Activated T-cell treated with anti-CD3 and anti-CD28 coated beads for 48 hours (primary cell): ENCODE results near the gene C2orf68.
"Not testable (repeated sequence)": the region's sequence is repeated elsewhere in the genome, so short reads cannot be mapped to it uniquely, and the experiment has no call there.

ENCODE experiments used
- DNase-seq: peaks from one replicate; pipeline ENCODE4 v3.0.0-alpha.2; 2020; ENCODE audit warnings: low read depth

The C2orf68 gene

DNA sequence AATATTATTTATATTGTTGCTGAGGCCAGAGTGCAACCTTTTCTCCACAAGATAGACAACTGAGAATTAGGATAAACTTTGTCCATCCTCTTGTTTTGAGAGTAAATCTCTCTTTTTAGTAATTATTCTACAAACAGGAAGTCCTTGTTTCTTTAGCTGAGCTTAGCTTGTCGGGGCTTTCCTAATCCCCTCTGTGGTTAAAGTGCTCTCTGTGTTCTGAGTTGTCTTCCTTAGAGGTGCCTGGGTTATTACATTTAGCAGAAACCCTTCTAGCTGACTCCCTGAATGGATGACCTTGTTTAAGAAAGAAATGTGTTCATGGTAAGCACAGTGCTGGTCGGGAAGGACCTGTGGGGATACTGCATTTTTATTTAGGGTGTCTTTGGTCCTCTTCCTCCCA lies 16.8 kb upstream of the C2orf68 start:
- DNase-seq: no peak

DNA sequence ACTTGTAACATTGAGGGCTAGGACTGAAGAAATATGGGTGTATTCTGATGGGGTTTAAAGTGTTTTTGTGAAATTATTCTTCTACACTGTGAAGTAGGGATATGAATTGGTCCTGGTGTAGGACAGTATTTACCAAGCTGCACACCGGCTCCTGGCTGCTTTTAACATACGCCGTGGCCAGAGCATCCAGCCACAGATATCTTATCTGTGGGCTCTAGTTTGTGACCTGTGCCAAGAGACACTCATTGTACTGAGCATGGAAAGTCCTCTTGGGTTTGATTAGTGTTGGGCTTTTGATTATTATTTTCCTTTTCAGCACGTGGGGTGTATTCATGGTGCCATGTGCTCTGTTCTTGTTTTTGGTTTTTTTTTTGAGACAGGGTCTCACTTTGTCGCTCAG lies 12.1 kb upstream of the C2orf68 start:
- no peak for DNase-seq

DNA sequence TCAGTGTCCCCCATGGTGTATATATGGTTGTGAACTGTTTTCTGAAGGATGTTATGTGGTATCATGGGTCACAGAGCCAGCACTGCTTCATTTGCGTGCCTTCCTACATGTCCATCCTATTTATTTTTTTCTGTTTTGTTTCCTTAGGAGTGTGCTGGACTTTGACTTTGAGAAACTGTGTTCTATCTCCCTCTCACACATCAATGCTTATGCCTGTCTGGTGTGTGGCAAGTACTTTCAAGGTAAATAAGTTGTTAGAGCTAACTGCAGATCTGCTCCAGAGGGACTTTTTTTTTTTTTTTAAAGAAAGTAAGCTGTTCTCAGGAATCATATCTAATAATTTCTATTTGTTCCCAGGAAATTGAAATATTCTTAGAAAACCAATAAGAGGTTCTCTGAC lies 9.5 kb upstream of the C2orf68 start:
- no peak for DNase-seq

DNA sequence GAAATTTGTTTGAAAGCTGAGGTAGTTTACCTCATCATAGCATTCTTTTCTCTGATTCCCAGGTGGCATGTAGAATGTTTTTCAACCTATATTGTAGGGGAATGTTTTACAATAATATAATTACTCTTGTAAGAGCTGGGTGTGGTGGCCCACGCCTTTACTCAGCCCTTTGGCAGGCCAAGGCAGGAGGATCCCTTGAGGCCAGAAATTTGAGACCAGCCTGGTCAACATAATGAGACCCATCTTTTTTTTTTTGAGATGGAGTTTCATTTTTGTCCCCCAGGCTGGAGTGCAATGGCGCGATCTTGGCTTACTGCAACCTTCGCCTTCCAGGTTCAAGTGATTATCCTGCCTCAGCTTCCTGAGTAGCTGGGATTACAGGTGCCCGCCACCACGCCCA lies 7.8 kb upstream of the C2orf68 start:
- no peak for DNase-seq

DNA sequence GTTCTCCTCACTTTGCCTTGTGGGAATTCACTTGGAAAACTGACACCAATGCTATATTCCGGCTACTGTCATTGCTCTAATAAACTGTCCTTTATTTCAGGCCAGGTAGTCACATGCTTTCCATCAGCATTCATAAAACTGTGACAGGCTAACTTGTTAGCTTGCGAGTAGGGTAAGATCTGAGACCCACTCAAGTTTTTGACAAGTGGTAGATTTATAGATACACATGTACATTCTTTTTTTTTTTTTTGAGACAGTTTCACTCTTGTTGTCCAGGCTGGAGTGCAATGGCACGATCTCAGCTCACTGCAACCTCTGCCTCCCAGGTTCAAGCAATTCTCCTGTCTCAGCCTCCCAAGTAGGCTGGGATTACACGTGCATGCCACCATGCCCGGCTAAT lies 5.9 kb upstream of the C2orf68 start:
- not testable (repeated sequence) for DNase-seq

DNA sequence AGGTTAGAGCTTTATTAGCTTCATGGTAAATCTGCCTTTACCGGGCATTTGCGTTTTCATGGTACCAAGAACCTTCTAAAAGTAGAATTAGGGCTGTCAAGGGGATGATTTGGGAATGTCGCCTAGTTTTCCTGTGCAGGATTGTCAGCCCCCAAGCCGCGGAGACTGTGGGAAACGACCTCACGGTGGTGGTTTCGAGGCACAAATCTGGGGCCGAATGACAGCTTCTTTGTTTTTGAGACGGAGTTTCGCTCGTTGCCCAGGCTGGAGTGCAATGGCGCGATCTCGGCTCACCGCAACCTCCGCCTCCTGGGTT lies 3.5 kb upstream of the C2orf68 start:
- no peak for DNase-seq

DNA sequence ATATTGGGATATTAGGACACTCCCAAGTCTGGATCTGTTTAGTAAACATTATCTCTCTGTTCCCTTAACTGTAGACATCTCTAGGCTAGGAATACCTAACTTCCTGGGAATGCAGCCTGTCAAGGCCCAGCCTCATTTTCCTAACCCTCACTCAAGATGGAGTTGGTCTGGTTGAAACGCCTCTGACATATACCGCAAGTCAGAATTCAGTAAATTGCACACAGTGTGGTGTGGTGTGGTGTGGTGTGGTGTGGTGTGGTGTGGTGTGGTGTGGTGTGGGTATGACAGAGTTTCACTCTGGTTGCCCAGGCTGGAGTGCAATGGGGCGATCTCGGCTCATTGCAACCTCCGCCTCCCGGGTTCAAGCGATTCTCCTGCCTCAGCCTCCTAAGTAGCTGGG lies 2.9 kb upstream of the C2orf68 start:
- peak; percentile 17 for DNase-seq

DNA sequence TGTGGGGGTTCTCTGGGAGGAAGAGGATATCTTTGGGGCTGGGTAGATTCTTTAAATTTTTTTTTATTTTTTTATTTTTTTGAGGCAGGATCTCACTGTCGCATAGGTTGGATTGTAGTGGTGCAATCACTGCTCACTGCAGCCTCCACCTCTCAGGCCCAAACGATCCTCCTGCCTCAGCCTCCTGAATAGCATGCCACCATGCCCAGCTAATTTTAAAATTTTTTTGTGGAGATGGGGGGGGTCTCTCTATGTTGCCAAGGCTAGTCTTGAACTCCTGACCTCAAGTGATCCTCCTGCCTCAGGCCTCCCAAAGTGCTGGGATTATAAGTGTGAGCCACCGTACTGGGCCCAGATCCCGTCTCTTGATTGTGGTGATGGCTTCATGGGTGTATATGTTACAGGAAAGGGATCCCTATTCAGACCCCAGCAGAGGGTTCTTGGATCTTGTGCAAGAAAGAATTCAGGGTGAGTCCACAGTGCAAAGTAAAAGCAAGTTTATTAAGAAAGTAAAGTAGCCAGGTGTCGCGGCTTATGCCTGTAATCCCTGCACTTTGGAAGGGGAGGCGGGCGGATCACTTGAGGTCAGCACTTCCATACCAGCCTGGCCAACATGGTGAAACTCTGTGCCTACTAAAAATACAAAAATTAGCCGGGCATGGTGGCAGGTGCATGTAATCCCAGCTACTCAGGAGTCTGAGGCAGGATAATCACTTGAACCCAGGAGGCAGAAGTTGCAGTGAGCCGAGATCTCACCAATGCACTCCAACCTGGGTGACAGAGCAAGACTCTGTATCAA lies 2.0 kb upstream of the C2orf68 start:
- no peak for DNase-seq

DNA sequence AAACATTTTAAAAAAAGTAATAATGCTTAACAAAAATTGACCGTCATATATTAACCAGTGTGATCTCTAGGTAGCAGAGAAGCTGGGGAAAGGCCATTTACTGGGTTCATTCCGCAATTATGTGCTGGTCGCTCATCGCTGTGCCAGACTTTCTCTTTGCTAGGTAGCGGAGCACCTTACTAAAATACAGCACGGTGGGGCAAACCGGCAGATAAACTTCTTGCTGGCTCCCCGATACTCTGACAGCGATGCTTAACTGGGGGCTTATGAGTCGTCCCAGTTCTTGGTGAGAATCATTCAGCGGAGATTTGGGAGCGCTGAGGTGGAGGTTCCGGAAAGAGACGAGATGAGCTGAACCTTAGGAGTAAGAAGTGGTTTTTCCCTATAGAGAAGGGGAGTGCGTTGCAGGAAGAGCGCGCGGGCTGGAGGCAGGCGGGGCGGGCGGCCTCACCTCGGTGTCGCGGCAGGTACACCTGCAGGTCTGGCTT lies 605 bp downstream of the C2orf68 start:
- no peak for DNase-seq

DNA sequence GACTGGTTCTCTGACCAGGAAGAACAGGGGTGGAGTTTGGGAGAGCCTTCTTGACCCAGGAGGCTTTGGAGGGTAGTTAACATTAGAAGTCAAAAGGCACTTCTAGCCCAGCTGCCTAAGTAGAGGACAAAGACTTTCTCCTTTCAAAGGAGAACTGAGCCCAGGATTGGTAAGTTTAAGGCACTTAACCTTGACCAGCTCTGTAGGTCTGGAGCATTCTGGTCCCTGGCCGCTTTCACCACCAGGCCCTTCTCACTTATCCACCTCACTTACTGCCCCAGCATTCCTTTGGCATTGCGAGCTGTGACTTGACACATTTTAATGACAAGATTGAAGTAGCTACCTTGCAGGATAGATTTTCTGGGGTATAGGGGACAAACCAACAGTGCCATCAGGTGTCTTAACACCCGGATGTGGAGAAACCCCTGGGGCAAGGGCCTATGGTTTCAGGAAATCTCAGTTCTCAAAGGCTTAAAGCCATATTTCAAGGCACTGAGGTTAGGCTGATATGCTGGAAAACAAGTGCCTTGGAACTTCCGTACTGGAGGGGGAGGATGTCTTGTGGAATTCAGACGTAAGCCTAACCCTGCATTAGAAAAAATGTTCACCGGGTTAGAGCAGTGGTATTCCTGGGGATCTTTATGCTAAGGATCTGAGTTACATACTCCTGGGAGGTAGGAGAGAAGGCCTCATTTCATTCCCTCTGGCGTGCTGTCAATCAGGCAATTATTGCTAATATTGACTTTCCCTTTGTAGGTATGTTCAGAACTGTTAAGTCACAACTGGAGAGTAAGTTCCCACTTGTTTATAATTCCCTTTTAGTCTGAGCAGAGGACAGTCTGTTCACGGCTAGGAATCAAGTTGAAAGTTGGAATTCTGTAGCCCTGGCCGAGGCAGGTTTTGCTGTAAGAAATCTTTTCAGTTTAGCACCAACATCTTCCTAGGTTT lies 4.3 kb downstream of the C2orf68 start:
- no peak for DNase-seq

DNA sequence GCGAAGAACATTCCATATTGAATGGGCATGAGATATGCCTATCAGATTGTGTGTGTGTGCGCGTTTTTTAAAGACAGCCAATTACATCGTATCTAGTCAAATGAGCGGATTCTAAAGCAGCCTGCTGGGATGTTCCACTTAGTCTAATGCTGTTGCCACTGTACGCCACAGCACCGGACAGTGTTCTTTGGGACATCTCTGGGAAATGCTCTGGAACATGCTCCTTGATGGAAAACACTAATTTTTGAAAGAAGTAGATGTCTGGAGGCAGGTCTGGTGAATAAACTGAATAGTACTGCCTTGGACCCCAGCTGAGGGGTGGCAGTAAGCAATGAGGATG lies 5.8 kb downstream of the C2orf68 start:
- DNase-seq: no peak

DNA sequence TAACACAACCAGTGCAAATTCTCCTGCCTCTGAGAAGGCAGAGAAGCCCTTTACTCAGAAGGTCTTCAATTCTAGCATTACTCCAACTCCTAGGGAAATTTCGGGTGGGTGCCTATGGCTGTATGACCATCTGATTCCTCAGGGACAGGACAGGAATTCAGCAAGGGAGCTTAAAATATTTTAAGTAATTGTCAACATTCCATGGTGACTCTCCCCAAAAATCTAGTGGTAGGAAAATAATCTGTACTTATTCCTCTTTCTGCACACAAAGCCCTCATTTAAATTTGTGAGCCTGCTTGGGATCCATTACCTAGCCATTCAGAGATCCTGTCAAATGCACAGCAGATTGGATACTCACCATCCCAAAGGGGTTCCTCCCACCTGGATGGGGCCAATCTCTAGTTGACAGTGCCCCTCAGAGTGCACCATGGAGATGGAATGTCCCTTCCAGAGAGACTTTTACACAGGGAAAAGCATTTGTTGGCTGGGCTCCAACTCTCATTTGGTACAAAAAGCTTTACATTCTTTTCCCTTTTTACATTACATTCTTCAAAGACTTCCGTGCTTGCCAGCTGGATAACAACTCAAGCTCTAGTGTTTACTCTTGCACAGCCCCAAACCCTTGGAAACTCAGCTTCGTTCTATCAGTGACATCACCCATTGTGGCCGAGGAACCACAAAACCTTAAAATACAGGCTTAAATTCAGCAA lies 6.3 kb downstream of the C2orf68 start:
- DNase-seq: no peak

DNA sequence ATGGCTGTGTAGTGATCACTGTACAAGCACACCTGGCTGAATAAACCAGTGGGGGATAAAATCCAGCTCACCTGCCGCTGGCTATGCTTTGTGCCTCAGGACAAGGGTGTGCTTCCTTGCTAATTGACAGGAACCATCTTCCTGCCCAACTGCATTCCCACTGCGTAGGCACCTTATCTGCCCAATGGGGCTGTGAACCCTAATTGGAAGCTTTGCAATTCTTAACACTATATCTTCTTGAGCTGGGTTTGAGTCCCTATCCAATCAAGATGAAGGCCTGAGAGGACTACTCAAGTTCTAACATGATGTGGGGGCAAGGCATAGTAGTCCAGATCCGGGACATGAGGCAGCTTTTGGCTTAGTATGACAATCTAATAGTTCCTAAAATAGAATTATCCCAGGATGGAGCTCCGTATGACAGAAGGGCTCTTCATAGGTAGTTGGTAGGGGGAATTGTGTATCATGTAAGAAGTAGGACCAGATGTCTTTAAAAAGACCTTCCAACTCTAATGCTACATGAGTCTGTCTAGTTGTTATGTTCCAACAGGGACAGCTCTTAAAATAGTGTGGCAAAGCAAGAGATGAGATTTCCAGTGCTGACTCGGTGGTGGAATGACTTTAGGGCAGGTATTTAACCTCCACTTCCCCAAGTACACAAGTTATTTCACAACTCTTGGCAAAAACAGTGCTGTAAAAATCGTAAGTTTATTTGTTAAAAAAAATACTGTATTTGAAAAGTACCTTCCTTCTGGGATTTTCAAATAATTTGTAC lies 7.1 kb downstream of the C2orf68 start:
- no peak for DNase-seq

DNA sequence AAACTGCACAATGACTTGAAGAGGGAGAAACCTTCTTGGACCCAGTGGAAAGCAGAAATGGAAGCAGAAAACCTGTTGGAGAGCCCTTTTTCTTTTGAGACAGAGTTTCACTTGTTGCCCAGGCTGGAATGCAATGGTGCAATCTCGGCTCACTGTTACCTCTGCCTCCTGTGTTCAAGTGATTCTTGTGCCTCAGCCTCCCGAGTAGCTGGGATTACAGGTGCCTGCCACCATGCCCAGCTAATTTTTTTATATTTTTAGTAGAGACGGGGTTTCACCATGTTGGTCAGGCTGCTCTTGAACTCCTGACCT lies 7.8 kb downstream of the C2orf68 start:
- DNase-seq: not testable (repeated sequence)

DNA sequence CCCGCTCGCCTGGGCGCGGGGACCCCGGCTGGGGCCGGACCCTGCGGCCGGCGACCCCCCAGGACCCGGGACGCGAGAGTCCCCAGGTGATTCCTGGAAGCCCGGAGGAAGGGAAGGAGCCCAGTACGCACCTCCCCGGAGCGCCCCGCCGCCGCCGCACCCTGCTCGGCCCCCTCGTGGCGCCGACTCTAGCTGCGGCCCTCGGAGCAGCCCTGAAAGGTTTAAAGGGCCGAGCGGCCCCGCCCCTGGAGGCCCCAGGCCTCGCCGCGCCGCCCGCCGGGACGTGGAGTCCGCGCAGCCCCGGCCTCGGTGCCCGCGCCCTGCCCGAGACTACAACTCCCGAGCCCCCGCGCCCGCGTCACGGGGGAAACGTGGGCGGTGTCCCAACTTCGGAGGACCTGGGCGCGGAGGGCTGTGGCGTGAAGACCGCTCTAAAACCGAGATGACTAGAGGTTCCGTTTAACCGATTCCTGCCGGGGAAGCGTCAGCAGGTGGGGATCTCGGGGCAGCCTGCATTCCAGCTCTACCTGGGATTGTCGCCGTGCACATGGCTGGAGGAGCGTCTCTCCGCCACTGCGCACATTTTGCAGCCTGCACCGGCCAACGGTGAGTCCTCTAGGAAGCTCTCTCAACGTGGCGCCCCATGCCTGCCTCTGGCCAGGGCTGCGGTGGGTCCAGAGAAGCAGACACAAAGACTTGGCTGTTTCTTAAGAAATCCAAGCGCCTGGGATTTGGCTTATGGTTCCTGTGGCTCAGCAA lies 9.2 kb downstream of the C2orf68 start, which contains the start of gene TMEM150A:
Gene TMEM150A (minus strand): TSS at position 223 of the 759 bp plus-strand sequence. CDS start 750 bp downstream, outside the sequence.
- DNase-seq: peak; percentile 88

DNA sequence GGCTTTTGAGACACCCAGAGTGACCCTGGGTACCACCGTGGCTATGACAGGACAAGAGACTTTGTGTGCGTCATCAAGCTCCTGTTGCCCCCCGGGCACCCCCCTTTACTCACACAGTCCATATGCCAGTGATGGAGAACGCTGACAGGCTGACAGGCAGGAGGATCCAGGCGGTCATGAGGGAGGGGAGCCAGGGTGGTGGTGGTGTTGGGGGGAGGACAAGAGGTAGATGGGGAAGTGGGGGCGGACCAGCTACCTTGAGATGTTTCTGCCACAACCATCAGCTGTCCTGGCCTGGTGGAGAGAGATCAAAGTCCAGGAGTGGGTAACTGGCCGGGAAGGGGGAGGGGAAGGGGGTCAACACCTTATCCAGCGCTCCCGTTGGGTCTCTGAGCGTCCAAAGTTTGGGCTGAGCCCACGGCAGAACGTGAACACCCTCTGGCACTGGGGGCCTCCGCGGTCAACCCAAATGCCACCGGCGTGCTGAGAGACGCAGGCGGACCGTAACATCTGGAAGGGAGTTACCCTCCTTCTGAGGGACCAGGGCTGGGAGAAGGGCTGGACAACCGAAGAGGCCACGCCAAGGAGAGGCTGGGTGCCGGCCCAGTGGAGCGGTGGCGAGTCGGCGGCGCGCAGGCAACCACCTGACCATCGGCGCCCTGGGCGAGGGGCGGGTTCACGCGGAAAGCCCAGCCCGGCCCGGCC lies 9.9 kb downstream of the C2orf68 start:
- no peak for DNase-seq

DNA sequence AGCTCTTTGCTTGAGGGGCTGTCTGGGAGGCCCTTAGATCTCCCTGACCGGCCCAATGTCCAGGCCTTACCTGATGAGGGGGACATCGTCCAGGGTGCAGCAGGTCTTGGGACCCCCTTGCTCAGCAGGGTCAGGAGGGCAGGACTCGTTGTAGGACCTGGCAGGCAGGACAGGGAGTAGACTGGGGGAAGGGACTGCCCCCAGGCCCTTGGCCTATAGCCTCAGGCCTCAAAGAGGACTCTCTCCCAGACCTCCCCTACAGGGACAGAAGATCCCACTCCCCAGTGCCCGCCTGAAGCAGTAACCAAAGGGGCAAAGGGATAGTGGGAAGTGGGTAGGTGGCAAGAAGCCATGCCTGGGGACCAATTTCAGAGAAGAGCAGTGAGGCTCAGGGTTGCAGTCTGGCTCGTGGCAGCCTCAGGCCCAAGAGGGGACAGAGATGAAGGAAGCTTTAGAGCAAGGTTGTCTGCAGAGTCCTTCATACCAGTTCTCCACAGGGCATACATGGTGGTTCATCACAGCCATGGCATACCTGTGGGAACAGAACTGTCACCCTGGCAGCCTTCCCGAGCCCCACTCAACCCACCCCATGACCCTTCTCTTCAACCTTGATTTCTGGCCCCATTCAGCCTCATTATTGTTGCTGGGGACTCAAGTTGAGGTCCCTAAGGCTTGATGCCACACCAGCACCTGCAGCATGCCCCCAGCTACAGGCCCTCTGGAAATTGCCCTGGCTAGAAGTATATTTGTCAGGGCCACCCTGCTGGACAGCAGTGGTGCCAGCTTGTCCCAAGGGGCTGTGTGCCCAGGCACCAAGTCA lies 10.7 kb downstream of the C2orf68 start:
- no peak for DNase-seq

DNA sequence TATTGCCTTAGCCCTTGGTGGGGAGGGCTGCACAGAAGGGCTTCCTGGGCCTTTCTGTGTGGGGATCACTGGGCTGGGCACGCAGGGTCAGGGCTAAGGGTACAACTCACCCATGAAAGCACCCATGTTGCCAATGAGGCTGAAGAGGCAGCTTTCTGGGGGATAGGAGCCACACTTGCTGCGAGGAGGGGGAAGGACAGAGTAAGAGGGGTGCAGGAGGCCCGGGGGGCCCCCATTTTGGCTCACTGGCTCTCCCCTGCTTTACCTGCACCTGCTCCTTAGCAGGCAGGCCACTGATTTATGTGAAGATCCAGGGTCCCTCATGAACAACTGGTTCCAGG lies 11.7 kb downstream of the C2orf68 start:
- DNase-seq: no peak

DNA sequence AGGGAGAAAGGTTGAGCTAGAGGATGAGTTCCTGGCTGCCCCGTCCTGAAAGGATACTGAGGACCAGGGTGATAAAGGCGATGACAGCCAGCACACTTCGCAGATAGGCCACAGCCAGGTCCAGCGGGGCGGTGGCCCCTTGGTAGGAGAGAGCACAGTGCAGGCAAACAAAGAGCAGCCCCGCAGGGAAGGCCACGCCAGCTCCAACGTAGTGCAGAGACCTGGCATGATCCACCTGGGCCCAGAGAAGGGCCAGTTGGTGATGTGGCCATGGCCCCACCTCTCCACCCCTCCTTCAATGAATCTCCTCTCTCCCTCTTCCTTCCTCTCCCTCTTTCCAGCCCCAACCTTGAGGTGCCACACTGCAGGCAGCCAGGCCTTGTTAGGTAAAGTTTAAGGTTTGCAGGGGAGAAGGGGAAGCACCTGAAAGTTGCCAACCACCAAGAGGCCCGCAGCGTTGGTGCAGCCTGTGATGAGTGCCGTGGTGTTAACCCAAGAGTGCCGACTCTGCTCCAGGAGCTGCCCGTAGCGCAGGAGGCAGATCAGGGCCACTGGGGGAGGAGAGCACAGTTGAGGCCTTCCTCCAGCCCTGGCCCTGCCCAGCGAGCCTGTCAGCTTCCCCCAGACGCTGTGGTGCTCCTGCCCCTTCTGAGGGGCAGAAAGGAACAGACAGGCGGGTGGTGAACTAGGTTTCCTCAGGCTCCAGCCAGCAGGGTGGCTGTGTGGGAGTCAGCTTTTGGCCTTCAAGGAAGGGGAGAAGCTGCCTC lies 12.2 kb downstream of the C2orf68 start:
- DNase-seq: no peak
